ENCODE measurements around the gene TRAPPC11. TPM values are rescaled to one million over a fixed set of nuclear protein-coding genes. Genes with fewer than 3 reads are reported as not detected.

The TRAPPC11 gene
- total and polyA plus RNA-seq, 9 of the 15 experiments (the other 6 are each of a cell fraction or from before 2014, with no cell fraction given) = 11.6 to 49.0 (median 28.7) TPM

DNA sequence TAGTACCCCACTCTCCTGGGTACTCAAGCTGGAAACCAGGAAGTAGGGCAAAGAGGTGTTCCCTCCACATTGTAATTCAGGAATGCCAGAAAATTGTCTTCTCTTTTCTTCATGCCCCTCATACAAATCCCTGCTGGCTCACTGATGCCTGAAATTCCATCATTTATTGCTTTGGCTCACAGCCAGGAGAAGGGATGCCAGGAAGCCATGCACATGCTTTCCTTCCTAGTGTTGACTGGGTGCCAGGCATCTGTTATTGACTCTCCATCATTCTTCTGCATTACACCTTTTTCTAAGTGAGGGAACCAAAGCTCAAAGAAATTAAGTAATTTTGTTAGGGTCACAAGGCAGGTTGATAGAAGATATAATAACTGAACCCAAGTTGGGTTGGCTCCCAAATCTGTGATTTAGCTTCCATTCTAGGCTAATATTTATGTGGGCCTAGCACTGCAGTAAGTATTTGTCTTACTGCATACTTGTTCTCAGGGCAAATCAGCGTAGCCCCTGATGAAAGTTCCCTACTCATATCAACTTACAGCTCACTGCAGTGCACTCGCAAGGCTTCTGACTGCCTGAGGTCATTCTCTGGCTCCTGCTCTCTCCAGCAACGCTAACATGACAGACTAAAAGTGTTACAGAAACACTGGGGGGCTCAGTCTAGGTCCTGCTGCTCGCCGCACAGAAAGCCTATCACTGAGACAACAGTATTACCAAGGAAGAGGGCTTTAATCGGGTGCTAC is 89.0 kb downstream of the TRAPPC11 start:
- no peak for TF ChIP-seq ZSCAN29 (IDR thresholded peaks at IDR 0.05)
- TF ChIP-seq, protein P1, sequence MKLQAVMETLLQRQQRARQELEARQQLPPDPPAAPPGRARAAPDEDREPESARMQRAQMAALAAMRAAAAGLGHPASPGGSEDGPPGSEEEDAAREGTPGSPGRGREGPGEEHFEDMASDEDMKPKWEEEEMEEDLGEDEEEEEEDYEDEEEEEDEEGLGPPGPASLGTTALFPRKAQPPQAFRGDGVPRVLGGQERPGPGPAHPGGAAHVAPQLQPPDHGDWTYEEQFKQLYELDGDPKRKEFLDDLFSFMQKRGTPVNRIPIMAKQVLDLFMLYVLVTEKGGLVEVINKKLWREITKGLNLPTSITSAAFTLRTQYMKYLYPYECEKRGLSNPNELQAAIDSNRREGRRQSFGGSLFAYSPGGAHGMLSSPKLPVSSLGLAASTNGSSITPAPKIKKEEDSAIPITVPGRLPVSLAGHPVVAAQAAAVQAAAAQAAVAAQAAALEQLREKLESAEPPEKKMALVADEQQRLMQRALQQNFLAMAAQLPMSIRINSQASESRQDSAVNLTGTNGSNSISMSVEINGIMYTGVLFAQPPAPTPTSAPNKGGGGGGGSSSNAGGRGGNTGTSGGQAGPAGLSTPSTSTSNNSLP (IDR thresholded peaks at IDR 0.05; ENCODE audit: borderline replicate concordance, low read depth, low read length) = no peak
- TF ChIP-seq, protein P2, sequence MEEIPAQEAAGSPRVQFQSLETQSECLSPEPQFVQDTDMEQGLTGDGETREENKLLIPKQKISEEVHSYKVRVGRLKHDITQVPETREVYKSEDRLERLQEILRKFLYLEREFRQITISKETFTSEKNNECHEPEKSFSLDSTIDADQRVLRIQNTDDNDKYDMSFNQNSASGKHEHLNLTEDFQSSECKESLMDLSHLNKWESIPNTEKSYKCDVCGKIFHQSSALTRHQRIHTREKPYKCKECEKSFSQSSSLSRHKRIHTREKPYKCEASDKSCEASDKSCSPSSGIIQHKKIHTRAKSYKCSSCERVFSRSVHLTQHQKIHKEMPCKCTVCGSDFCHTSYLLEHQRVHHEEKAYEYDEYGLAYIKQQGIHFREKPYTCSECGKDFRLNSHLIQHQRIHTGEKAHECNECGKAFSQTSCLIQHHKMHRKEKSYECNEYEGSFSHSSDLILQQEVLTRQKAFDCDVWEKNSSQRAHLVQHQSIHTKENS (CRISPR knock-in tag; IDR thresholded peaks at IDR 0.05) = no peak
- TF ChIP-seq, protein P3, sequence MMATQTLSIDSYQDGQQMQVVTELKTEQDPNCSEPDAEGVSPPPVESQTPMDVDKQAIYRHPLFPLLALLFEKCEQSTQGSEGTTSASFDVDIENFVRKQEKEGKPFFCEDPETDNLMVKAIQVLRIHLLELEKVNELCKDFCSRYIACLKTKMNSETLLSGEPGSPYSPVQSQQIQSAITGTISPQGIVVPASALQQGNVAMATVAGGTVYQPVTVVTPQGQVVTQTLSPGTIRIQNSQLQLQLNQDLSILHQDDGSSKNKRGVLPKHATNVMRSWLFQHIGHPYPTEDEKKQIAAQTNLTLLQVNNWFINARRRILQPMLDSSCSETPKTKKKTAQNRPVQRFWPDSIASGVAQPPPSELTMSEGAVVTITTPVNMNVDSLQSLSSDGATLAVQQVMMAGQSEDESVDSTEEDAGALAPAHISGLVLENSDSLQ (IDR thresholded peaks at IDR 0.05) = no peak
- TF ChIP-seq ESRRA (IDR thresholded peaks at IDR 0.05; ENCODE audit: borderline replicate concordance, low read depth) = no peak
- TF ChIP-seq TCF7 (IDR thresholded peaks at IDR 0.05; ENCODE audit: borderline replicate concordance) = no peak
- TF ChIP-seq RAD51 (IDR thresholded peaks at IDR 0.05; ENCODE audit: borderline replicate concordance, low read depth) = no peak
- no peak for TF ChIP-seq ZKSCAN1 (IDR thresholded peaks at IDR 0.05; ENCODE audit: low read depth, low read length)
- TF ChIP-seq CBFB (CRISPR knock-in tag; IDR thresholded peaks at IDR 0.05) = no peak
- no peaks in the 10 kb centered on the region for H3K79me2 ChIP-seq (ENCODE audit: control insufficient read depth, insufficient read depth, low read length)
- 0% methylated on average over 6 of the region's 6 CpGs for WGBS (ENCODE audit: insufficient coverage, low coverage, missing lambda C conversion rate)
- ChIA-PET CTCF (ENCODE audit: low intra/inter-chr PET ratio) (no interaction called here), POLR2A (no interaction called here)
- intact Hi-C loops (cut with micrococcal nuclease) (no loop called here), in situ Hi-C loops (cut with MboI) (loop anchor here (5.0 kb wide), 1 partner anchor 76 kb away; no protein-coding TSS in a partner anchor)
- no peak overlapping the region for H3K4me3 ChIP-seq
- H3K27ac ChIP-seq (ENCODE audit: extremely low read depth, low read depth, low read length) = no peak overlapping the region
- H3K9me1 ChIP-seq (ENCODE audit: control insufficient read depth, insufficient read depth, low read length) = no peaks in the 10 kb centered on the region
- DNase-seq (ENCODE audit: extremely low read depth in 1 of 4, low spot score in 3 of 4) (no peak), ATAC-seq (no peak), FAIRE-seq (no peak)
- no peak overlapping the region for H3K9ac ChIP-seq (ENCODE audit: insufficient read depth in 1 of 2, low read depth in 2 of 2, low read length in 2 of 2)
- H4K20me1 ChIP-seq (replicated peaks; ENCODE audit: control insufficient read depth, insufficient read depth, low read length) = no peaks in the 10 kb centered on the region
- H3K4me1 ChIP-seq (replicated peaks in 1 of 2; ENCODE audit: control insufficient read depth in 2 of 2, insufficient read depth in 2 of 2, low read length in 2 of 2) = no peaks in the 10 kb centered on the region
- H3K27me3 ChIP-seq (ENCODE audit: control insufficient read depth in 2 of 2, insufficient read depth in 2 of 2, low read length in 2 of 2) = peaks cover 15 to 19% of the 10 kb centered on the region in 2 experiments
- no TSS peak for BruUV-seq (replicated peaks)
- no peak overlapping the region for H3K4me2 ChIP-seq (ENCODE audit: insufficient read depth, low read length)
- H3K9me3 ChIP-seq (replicated peaks; ENCODE audit: control insufficient read depth, insufficient read depth, low read depth, low read length) = peaks cover 2% of the 10 kb centered on the region; the same call in 1 of the 2 replicates
- no peaks in the 10 kb centered on the region for H3K36me3 ChIP-seq (ENCODE audit: control insufficient read depth, insufficient read depth, low read length)
- no peak overlapping the region for H2AFZ ChIP-seq (ENCODE audit: low read depth, low read length)
